Measurements from ENCODE around the gene AHNAK2.
A peak's percentile ranks its signal among the peaks of the same experiment; 100 is the strongest.
"Not testable (repeated sequence)": the region's sequence is repeated elsewhere in the genome, so short reads cannot be mapped to it uniquely, and the experiment has no call there.

Gene AHNAK2

GRCh38 chr14:104894331-104895206 lies 83.6 kb downstream of the AHNAK2 start:
- DNase-seq, result no peak

GRCh38 chr14:104893435-104894207 lies 84.6 kb downstream of the AHNAK2 start:
- DNase-seq, result no peak

- peak; percentile 19 for DNase-seq
These were observed 85.4 kb downstream of the AHNAK2 start for GRCh38 chr14:104892531-104893434.

- peak; percentile 24 for DNase-seq
These were observed 86.3 kb downstream of the AHNAK2 start for GRCh38 chr14:104891664-104892530.

GRCh38 chr14:104891121-104891551 lies 87.0 kb downstream of the AHNAK2 start:
- no peak for DNase-seq

GRCh38 chr14:104890292-104890691 lies 87.9 kb downstream of the AHNAK2 start:
- DNase-seq, result not testable (repeated sequence)

- no peak for DNase-seq
These were observed 88.8 kb downstream of the AHNAK2 start for GRCh38 chr14:104889375-104889757.

GRCh38 chr14:104888489-104889374 lies 89.4 kb downstream of the AHNAK2 start:
- peak; percentile 33 for DNase-seq

- DNase-seq, result peak; percentile 19
These were observed 90.3 kb downstream of the AHNAK2 start for GRCh38 chr14:104887623-104888488.
